Activated CD8-positive, alpha-beta memory T cell treated with anti-CD3 and anti-CD28 coated beads, Interleukin-2, amount 50 U/mL, for 4 hours (primary cell): Measurements from ENCODE around the gene LIN28A.
"Not testable (repeated sequence)": the region's sequence is repeated elsewhere in the genome, so short reads cannot be mapped to it uniquely, and the experiment has no call there.

Source experiments
- DNase-seq: peaks from one replicate; pipeline ENCODE4 v3.0.0-alpha.2; 2020

LIN28A gene

DNA sequence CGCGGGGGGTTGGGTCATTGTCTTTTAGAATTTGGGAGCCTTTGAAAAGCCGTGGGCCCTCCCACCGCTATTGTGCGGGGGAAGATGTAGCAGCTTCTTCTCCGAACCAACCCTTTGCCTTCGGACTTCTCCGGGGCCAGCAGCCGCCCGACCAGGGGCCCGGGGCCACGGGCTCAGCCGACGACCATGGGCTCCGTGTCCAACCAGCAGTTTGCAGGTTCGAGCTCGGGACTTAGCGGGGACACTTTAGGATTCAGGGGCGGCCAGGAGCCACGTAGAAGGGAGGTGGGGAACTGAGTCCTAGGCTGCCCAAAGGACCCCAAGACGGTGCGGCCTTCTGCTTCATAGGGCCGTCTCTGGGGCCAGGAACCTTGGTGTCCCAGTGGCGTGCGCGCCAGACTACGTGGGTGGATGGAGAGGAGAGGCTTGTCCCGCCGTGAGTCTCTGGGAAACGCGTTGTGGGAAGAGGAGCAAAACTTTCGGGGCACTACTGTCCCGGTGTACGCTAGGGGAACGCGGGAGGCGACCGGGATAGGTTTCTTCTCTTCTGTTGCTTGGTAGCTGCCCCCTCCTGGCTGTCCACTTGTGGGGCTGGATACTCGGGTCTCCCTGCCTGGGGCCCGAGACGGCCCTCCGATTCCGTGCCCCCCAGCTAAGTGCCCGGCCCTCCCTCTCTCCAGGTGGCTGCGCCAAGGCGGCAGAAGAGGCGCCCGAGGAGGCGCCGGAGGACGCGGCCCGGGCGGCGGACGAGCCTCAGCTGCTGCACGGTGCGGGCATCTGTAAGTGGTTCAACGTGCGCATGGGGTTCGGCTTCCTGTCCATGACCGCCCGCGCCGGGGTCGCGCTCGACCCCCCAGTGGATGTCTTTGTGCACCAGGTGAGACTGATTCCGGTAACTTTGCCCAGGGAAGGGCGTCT, at the start of gene LIN28A:
LIN28A (plus strand) TSS at position 112 of the 918 bp plus-strand sequence; CDS start at position 187, 75 bp downstream.
- no peak for DNase-seq

DNA sequence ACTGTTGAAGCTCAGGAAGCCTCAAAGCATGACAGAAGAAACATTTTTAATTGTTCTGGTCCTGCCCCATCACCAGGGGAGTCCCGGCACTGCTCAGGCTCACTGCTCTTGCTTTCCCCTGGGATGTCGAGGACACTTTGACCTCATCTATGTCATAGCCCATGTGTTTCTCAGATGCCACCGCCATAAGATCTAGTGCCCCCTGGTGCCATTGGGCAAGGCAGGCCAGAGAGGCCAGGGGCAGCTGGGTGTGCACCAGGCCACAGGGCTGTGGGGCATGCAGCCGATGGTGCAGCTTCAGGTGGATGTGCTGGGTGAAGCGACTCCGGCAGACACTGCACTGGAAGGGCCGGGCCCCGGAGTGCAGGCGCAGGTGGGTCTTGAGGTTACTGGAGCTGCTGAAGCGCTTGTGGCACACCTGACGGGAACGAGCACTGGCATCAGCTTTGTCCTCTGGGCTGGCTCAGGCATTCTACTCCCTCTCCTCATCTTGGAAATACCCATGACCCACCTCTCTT, 49.0 kb upstream of the LIN28A start:
- DNase-seq, result no peak

- no peak for DNase-seq
These were observed 48.3 kb upstream of the LIN28A start for GRCh38 chr1:26362331-26362730.

- peak; percentile 88 for DNase-seq
These were observed 46.8 kb upstream of the LIN28A start for GRCh38 chr1:26363549-26364448.

DNA sequence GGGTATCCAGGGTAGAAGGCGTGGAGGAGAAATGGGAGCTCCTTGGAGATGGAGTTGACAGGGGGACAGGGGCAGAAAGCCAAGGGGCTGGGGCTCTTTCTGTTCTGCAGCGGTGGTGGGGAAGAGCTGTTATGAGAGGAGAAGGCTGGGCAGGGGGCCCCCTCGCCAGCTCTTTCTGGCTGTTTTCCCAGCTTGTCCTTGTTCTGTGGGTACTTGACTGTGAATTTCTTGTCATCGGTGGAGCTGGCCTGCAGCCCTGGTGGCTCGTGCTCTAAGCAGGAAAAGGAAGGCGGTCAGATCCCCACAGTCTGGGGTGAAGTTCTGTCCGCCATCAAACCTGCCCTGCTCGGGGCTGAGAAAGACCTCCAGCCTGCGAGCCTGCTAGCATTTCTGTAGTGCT, 45.7 kb upstream of the LIN28A start:
- DNase-seq, result no peak

- DNase-seq, result no peak
These were observed 43.2 kb upstream of the LIN28A start for GRCh38 chr1:26367441-26367840.

DNA sequence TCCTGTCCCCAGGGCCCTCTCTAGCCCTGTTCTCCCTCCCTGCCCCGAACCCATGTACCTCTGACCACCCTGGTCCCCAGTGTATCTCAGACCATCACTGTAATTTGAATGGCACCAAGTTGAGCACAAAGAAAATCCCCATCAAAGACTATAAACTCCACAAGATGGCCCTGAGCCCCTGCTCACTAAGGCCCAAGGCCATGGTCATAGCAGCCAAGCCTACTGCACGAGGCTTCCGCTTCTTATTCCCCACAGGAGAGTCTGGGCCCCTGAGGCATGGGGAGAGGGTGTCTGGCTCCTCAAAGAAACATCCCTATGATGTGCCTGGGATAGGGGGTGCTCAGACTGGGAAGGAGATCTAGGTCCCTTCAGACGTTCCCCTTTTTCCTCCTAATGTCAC, 42.6 kb upstream of the LIN28A start:
- DNase-seq, result no peak

DNA sequence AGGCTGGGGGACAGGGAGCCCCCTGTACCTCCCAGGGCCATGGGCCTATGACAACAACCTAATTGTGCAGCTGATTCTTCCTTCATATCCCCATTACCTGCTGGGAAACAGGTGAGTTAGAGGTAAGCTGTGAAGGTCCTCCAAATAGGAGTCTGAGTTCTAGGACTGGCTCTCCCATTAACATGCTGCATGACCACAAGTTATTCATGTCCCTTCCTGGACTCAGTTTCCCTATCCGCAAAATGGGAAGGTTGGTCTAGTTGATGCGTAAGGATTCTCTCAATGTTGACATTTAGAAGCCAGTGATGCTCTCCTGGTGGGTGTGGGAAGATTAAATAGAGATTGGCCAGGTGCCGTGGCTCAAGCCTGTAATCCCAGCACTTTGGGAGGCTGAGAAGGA, 42.1 kb upstream of the LIN28A start:
- DNase-seq, result no peak

DNA sequence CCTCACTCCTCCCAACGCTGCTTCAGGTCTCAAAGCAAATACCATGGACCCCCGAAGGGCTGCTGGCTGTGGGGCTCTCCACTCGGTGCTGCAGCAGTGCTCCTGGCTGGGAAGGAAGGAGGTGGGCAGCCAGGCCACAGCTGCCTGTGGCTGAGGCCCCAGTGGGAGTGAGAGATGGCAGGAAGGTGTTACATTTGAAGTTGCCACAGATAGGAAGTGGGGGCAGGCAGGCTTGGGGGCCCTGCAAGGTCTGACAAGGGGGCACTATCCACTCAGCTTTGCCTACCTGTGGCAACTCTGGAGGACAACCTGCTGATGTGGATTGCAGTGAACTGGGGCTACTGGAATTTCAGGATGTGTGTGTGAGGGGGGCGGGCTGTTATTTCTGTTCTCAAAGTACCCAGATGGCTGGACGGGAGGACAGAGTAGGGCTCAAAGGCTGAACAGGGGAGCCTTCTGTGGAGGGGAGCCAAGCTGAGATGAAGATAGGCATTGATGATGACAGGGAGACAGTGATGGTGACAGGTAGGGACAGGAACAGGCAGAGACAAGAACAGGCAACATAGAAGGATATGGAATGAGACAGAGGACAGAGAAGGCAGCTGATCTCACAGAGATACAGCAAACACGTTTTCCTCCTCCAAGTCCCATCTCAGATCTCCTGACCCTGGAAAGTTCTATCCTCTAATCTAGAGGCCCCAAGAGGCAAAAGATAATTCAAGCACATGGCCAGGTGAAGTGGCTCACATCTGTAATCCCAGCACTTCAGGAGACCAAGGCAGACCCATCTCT, 39.8 kb upstream of the LIN28A start:
- DNase-seq, result no peak

GRCh38 chr1:26372039-26372438, 38.6 kb upstream of the LIN28A start:
- DNase-seq, result no peak

DNA sequence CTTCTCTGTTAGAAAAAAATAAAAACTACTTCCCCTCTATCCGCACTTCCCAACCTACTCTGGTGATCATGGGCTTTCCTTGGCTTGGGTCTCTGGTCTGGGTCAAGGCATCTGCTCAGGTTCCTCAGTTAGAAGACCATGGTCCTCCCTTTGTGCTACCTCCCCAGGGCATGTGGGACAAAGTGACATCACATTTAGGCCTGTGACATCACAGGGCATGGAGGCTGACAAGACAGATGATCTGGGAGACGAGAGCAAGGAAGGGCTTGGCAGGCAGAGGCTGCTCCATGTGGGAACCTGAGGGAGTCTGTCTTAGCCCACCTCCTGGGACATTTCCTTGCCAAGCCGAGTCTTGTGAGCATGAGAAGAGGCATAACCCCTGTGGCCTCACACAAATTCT, 38.0 kb upstream of the LIN28A start, which contains the start of gene ZNF683:
ZNF683 (minus strand) TSS at position 140 of the 400 bp plus-strand sequence. CDS start 4,179 bp downstream, outside the sequence.
- DNase-seq, result not testable (repeated sequence)

GRCh38 chr1:26373281-26373680, 37.3 kb upstream of the LIN28A start:
- DNase-seq, result no peak

DNA sequence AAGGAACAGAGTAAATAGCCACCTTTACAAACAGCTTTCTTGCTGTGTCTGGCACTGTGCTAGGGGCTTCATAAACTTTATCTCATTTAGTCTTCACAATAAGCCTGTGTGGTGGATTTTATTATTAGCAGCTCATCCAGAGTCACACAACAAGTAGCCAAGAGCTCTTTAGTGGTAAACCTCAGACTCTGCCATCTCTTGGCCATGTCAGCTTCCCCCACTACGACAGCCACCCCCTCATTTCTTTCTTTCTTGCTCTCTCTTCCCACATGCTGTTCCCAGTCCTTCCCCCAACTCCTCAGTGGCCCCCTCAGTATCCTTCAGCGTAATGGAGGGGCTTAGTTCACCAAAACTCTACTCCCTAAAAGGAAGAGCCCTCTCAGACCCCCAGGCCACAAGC, 36.8 kb upstream of the LIN28A start:
- DNase-seq, result no peak

DNA sequence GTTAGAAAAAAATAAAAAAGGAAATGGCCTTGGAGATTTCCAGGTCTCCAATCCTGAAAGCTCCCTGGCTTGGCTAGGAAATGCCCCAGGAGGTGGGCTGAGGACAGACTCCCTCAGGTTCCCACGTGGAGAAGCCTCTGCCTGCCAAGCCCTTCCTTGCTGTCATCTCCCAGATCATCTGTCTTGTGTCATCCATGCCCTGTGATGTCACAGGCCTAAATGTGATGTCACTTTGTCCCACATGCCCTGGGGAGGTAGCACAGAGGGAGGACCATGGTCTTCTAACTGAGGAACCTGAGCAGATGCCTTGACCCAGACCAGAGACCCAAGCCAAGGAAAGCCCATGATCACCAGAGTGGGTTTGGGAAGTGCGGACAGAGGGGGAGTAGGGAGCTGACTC, 36.3 kb upstream of the LIN28A start:
- DNase-seq, result not testable (repeated sequence)

- DNase-seq, result no peak
These were observed 35.5 kb upstream of the LIN28A start for GRCh38 chr1:26375081-26375480.

- no peak for DNase-seq
These were observed 34.6 kb upstream of the LIN28A start for GRCh38 chr1:26376050-26376449.

GRCh38 chr1:26378088-26378878, 32.3 kb upstream of the LIN28A start:
- DNase-seq, result peak; percentile 76

DNA sequence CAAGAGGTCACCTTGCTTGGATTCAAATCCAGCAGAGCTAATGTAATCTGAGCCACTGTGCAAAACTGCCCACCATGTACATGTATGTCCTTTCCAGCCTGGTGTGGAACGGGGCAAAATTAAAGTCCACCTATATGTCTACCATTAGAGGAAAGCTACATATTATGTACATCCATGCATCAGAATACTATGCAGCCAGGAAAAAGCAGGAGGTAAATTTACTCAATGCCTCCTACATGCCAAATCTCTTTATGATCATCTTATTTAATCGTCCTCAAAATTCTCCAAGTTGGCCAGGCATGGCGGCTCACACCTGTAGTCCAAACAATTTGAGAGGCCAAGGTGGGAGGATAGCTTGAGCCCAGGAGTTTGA, 31.8 kb upstream of the LIN28A start:
- no peak for DNase-seq

- DNase-seq, result no peak
These were observed 26.5 kb upstream of the LIN28A start for GRCh38 chr1:26384076-26384475.

- DNase-seq, result not testable (repeated sequence)
These were observed 25.6 kb upstream of the LIN28A start for GRCh38 chr1:26385063-26385462.

GRCh38 chr1:26387447-26387846, 23.2 kb upstream of the LIN28A start:
- no peak for DNase-seq
